COR-L47 (cell line): Measurements from ENCODE around the gene TPRA1.
"Not testable (repeated sequence)": the region's sequence is repeated elsewhere in the genome, so short reads cannot be mapped to it uniquely, and the experiment has no call there.

Experiments
- DNase-seq: peaks from one replicate; lab custom pipeline; 2025; lab: John Stamatoyannopoulos, UW

The TPRA1 gene

DNA sequence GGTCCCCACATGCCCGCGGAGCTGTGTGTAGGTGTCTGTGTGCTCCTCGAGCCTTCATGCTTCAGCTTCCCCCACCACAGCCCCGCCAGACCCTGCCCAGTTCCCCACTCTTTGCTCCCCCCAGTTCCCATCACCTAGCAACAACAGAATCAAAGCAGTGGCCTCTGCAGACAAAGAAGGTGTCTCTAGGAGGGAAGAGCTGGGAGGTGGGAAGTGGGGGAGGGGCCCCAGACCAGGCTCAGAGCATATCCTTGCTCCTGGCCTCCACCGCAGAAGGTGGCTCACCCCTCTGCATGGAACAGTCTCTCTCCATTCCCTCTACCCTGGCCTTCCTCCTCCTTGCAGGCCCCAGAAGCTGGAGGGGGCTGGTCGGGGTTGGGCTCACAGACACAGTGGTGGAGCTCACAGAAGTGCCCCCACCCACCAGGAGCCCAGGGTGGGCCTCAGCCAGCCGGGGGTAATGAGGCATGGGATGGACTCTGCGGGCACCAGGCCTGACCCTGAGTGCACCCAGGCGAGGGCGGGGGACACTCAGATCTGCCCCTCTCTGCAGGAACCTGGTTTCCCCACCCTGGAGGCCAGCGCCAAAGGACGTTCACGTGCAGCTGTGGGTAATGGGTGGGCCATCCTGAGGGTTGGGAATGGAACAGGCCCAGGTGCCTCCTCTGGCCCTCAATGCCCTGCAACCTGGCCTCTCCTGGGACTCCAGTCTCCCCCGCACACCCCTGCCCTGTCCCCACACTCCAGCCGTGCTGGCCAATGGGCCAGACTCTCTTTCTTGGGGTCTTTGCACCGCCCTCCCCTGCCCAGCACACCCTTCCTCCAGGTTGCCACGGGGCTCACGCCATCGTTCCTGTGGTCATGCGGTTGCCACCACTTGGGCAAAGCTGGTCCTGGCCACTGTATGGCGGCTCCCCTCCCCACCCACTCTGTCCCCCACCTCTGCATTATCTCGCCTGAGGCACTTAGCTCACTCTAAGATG lies 53.4 kb downstream of the TPRA1 start:
- DNase-seq: peak; percentile 95

DNA sequence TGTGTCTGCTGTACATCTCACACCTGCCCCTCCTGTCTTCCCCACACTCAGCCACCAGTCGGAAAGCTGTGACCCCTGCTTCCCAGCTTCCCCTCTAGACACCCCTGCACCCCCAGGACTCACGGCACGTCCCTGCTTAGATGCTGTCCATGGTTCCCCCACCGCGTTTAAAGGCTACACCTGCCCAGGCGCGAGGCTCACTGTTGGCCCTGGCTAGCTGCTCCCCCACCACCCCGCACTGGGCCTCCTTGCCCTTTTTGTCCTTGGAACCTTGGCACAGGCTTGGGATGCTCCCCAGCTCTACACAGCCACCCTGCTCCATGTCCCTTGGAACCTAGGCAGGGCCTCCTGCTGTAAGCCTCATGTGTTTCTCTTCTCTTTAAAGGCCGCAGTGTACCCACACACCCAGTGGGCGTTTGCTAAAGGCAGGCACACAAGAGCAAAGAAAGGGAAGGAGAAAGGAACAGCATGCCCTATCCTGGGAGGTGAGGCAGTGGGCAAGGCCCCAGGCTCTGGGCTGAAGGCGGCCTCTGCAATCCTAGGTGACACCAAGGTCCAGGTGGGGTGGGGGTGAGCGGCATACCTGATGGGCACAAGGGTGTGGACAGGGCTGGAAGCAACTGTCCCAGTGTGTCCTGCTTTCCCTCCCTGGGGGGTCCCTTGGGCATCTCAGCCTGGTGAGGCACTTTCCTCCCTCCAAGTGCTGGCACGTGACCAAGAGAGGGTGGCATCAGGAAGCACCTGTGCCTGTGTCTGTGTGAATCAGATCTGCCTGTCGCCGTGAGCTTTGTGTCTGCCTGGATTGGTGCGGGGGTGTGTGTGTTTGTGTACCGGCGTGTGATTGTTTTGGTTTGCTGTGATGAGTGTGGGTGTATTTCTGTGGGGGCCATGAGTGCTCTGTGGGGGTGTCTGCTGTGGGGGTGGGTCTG lies 54.4 kb downstream of the TPRA1 start:
- peak; percentile 98 for DNase-seq

DNA sequence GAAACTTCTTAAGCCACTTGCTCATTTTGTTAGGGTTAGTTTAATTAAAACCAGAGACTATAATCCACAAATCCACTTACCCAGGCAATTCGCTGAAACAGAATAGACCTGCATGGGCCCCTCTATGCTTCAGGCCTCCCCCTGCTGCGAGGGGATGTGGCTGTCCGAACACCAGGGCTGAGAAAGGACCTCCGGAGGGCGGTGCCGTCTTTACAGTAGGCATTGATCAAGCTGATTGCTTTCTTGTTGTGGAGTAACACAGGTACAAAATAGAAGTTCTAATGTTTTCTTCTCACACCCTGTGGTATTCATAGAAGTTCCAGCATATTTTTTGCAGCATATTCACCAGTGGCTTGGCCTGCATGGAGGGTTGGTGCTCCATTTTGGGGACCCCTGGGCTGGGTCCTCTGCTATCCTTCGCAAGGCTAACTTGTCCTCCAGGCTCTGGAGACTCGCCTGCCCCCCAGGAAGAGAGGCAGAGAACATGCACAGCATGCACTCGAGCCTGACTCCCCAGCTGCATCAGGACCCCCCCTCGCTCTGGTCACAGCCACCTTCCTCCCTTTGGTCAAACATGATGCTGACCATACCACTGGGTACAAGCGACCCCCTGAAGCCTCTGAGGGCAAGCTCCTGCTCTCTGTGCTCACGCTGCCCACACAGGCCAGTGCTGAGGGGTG lies 55.3 kb downstream of the TPRA1 start:
- no peak for DNase-seq

DNA sequence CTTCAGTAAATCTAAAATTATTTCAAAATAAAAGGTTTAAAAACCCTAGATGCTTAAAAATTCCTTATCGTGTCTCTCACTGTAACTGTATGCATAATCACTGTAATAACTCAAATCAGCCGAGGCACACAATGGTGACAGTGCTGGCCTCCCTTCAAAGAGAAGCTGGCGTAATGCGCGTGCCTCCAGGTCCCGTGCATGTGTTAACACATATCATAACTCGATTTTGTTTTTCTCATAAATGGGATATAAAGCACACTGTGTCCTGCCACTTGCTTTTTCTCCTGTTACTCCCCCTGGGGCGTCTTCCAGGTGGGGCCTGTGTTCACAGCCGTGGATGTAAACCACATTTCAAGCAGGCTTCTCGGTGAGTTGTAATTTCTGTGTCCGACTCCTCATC lies 56.0 kb downstream of the TPRA1 start:
- no peak for DNase-seq

DNA sequence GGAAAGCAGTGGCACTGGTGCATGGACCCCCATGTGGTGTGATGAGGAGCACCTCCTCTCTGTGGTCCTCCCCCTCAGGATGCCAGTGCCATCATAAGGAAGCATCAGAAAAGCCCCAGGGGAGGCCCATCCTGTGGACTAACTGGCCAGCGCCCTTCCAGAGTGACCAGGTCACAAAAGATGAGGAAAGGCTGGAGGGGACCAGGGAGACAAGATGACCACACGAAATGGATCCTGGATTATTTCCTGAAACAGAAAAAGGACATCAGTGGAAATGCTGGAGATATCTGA lies 56.4 kb downstream of the TPRA1 start:
- no peak for DNase-seq

DNA sequence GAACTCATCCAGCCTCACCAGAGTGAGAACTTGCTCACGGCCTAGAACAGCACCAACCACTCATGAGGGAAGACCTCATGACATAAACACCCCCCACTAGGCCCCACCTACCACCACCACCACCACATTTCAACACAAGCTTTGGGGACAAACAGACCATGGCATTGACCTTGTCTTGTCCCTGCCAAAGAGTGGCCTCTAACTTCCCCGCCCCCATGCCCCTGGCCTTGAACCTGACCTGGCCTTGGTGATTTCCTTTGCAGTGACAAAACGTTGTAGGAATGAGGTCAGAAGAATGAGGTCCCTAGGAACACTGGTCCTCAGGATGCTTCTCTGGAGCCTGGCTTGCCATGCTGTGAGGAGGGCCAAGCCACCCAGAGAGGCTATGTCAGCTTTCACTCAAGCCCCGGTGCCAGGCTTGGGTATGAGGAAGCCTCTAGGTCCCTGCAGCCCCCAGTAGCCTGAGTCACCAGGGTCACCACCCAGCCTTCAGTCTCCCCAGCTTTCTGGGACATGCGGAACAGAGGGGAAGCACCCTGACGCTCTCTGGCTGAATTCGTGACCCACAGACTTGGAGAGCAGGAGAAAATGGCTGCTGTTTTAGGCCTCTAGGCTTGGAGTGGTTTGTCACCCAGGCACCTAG lies 57.9 kb downstream of the TPRA1 start:
- DNase-seq: no peak

DNA sequence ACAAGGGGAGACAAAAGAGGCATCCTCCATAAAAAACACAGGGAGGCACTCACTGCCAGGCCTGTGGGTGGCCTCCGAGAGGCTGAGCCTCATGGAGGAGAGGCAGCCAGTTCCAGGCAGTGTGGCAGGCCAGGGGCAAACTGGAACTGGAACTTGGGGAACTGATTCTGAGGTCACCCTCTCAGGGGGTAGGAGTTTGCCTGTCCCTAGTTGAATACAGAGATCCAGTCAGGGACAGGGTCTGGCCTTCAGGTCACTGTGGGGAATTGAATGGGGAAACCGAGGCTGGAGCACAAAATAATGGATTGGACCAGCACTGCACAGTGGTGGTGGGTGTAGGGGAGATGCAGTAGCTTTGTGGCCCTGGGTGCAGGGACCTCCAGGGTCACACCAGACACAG lies 58.7 kb downstream of the TPRA1 start:
- DNase-seq: no peak

DNA sequence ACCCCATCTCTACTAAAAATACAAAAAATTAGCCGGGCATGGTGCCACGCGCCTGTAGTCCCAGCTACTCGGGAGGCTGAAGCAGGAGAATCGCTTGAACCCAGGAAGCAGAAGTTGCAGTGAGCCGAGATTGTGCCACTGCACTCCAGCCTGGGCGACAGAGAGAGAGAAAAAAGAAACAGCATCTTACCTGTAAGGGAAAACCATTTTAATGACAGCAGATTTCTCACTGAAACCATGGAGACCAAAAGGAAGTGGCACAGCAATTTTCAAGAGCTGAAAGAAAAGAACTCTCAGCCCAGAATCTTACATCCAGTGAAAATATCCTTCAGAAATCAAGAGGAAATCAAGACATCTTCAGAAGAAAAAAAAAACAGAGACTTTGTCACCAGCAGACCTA lies 59.7 kb downstream of the TPRA1 start:
- DNase-seq: not testable (repeated sequence)

DNA sequence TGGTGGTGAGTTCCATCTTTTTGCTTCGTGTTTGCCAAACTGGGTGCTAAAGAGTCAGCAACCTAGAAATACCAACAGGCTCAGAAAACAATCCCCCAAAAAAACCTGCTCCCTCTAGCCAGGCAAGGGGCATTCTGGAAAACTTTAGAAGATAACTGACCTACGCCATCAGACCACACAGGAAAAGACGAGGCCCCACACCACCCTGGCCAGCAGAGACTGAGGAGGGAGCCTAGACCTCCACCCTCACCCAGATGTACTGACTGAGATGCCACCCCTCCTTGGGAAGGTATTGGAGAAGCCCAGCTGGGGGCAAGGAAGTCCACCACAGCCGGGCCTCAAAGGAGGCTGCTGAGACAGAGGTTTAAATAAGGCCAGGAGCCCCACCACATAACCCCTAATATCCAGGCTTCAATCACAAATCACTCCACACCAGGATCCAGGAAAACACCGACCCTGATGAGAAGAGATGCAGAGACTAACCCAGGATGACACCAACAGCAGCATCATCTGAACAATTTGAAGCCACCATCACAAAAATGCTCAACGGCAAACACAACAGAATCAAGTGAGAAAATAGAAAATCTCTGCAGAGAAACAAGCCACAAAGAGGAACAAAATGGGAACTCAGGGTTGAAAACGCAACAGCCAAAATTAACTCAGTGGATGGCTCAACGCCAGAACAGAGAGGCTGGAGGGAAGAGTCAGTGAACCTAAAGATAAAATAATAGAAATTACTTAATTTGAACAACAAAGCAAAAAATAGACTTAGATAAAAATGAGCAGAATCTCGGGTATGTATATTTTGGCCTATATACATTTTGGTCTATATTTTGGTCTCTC lies 61.0 kb downstream of the TPRA1 start:
- no peak for DNase-seq

DNA sequence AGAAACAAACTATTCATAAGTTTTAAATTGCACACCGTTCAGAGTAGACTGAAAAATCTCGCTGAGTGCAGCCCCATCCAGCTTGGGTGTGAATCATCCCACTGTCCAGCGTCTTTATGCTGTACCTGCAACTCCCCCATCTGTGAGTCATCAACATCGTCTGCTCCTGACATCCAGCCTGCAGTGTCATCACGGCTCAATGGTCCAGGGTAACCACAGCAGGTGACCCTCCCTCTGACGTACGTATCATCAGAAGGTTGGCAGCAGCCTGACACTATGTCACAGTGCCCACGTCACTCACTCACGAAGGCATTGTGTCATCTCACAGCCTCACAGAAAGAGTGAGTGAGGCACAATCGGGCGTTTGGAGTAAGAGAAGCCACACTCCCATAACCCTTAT lies 65.2 kb downstream of the TPRA1 start:
- peak; percentile 57 for DNase-seq

DNA sequence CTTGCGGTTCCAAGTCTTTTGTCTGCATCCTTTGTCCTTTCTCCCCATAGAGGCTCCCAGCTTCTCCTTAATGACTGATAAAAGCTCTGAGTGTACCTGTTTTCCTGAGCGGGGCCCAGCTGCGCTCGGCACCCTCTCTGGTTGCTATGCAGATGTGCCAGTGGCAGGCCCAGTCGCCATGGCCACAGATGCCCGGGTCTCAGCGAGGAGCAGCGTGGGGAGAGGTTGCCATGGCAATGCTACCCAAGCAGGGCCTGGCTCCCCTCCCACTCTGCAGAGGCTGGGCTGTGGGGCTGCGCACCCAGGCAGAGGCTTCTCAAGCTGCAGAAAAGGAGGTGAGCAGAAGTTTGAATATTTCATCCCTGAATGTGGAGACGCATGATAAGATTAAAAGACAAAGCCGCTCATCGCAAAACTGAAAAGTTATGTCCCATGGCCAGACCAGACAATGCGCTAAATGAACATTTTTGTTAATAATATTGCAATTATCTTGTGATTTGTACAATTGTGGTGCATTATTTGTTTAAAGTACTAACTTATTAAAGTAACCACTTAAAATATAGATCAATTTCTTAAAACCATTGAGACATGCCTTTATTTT lies 66.1 kb downstream of the TPRA1 start:
- peak; percentile 98 for DNase-seq
